Testis (tissue), 3 donors: ENCODE measurements around the gene RIN1. TPM values are rescaled to one million over a fixed set of nuclear protein-coding genes. Genes with fewer than 3 reads are reported as not detected.
"Not testable (repeated sequence)": the region's sequence is repeated elsewhere in the genome, so short reads cannot be mapped to it uniquely, and the experiment has no call there.

Source experiments
- DNase-seq: peaks from one replicate; pipeline ENCODE4 v3.0.0-alpha.2; 2019
- H3K27ac ChIP-seq, 2 donors: fragments of 200-600 bp; sonication (generic); one replicate each; pipeline ENCODE4 v1.5.1; 2019
- H3K27me3 ChIP-seq: fragments of 200-600 bp; sonication (generic); one replicate; pipeline ENCODE4 v1.5.1; 2019
- H3K36me3 ChIP-seq: fragments of 200-600 bp; sonication (generic); one replicate; pipeline ENCODE4 v1.5.1; 2017; ENCODE audit warnings: low read depth; ENCODE audit errors: missing control alignments
- H3K4me1 ChIP-seq: fragments of 200-600 bp; sonication (generic); one replicate; pipeline ENCODE4 v1.5.1; 2019
- H3K4me3 ChIP-seq, 2 donors: fragments of 200-600 bp; sonication (generic); one replicate each; pipeline ENCODE4 v1.5.1; 2017 to 2019
- H3K9me3 ChIP-seq: fragments of 200-600 bp; sonication (generic); one replicate; pipeline ENCODE4 v1.5.1; 2017
- CTCF ChIP-seq, 3 experiments: fragments of 450-650 bp in 2 of 3; fragments of 200-600 bp in 1 of 3; sonication (generic) in 1 of 3; IDR thresholded peaks; one replicate each; pipeline ENCODE4 v1.5.1; 2016 to 2019; ENCODE audit warnings: antibody characterized with exemption in 3 of 3, mild to moderate bottlenecking in 2 of 3, moderate library complexity in 1 of 3
- POLR2A ChIP-seq: fragments of 450-650 bp; IDR thresholded peaks from one replicate; pipeline ENCODE4 v1.6.1; 2017; ENCODE audit warnings: antibody characterized with exemption, mild to moderate bottlenecking, moderate library complexity
- WGBS, 2 donors: methylation state at CpG; one replicate each; pipeline ENCODE4 v1.1.5; 2018; 5-methylcytosine and 5-hydroxymethylcytosine counted together
- intact Hi-C: fragments of 100-400 bp; cut with DNase I; formaldehyde crosslinking; loops from one replicate; pipeline ENCODE4 v1.15.1; 2023; ENCODE audit warnings: low total_unique reads
- polyA plus RNA-seq: library from polyadenylated mRNA; stranded (reverse); fragments of 350-450 nt; fragmentation: Illumina TruSeq; extraction: RNeasy Lipid Tissue Mini Kit (QIAGEN cat#74804); gene quantifications from one replicate; pipeline ENCODE4 v1.2.3, GENCODE V29; 2014; ENCODE audit warnings: low read depth, low replicate concordance; ENCODE audit not compliant: insufficient read depth
- total RNA-seq, 2 donors: library from RNA; depleted of rRNA; stranded (reverse); fragments of >200 nt; gene quantifications; one replicate each; pipeline ENCODE4 v1.2.3, GENCODE V29; 2016

The RIN1 gene
- total and polyA plus RNA-seq, 3 donors from 2014 or later, result 4.7 to 8.5 (median 8.2) TPM

GRCh38 chr11:66322732-66323427, 13.4 kb downstream of the RIN1 start:
- Histone ChIP-seq H3K9me3 (no peaks in the 10 kb centered on the region), H3K4me1 (peaks cover 19% of the 10 kb centered on the region), H3K27ac (no peak overlapping the region), H3K36me3 (no peaks in the 10 kb centered on the region), H3K27me3 (no peaks in the 10 kb centered on the region), H3K4me3 (no peak overlapping the region)
- no peak for DNase-seq
- intact Hi-C loops, result no loop called here
- 64 to 66% methylated on average over 11 of the region's 11 CpGs for WGBS, 2 donors
- TF ChIP-seq CTCF (IDR thresholded peaks at IDR 0.05) (no peak), POLR2A (no peak)

DNA sequence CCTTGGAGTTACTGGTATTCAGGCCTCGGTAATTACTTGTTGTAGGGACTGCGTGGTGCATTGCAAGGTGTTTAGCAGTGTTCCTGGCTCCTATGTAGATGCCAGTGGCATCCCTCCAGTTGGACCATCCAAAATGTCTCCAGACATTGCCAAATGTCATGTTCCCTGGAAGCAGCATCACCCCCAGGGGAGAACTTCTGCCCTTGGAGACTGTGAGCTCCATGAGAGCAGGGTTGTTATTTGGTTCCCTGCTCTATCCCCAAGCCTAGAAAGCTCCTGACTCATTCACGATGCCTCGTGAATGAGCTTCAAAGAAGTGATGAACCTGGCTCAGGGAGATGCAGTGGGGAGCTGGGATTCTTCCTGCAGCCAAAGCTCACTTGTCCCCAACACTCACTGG, 14.6 kb downstream of the RIN1 start:
- Histone ChIP-seq H3K36me3 (no peaks in the 10 kb centered on the region), H3K4me3 (no peak overlapping the region), H3K4me1 (peaks cover 19% of the 10 kb centered on the region), H3K27me3 (no peaks in the 10 kb centered on the region), H3K9me3 (no peaks in the 10 kb centered on the region), H3K27ac (no peak overlapping the region)
- intact Hi-C loops, result no loop called here
- no peak for DNase-seq
- no peak for TF ChIP-seq POLR2A
- no peak for TF ChIP-seq CTCF (IDR thresholded peaks at IDR 0.05)
- WGBS, 2 donors, result 70 to 88% methylated on average over 2 to 4 of the region's 4 CpGs

DNA sequence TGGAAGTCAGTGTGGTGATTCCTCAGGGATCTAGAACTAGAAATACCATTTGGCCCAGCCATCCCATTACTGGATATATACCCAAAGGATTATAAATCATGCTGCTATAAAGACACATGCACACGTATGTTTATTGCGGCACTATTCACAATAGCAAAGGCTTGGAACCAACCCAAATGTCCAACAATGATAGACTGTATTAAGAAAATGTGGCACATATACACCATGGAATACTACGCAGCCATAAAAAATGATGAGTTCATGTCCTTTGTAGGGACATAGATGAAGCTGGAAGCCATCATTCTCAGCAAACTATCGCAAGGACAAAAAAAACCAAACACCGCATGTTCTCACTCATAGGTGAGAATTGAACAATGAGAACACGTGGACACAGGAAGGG, 15.5 kb downstream of the RIN1 start:
- H3K4me3 ChIP-seq, H3K9me3 ChIP-seq, H3K36me3 ChIP-seq, H3K27ac ChIP-seq, intact Hi-C loops, H3K27me3 ChIP-seq, DNase-seq: not testable (repeated sequence)
- H3K4me1 ChIP-seq, result peaks cover 13% of the 10 kb centered on the region
- WGBS, 2 donors, result 92 to 97% methylated on average over 6 of the region's 6 CpGs

- 94 to 96% methylated on average over 2 of the region's 2 CpGs for WGBS, 2 donors
- H3K4me1 ChIP-seq, result peaks cover 13% of the 10 kb centered on the region
- H3K27ac ChIP-seq, H3K4me3 ChIP-seq, intact Hi-C loops, H3K9me3 ChIP-seq, DNase-seq, H3K36me3 ChIP-seq, H3K27me3 ChIP-seq: not testable (repeated sequence)
Measured at GRCh38 chr11:66320289-66320688, 15.9 kb downstream of the RIN1 start.

GRCh38 chr11:66318600-66318970, 17.6 kb downstream of the RIN1 start:
- no peak overlapping the region for H3K4me3 ChIP-seq
- no peaks in the 10 kb centered on the region for H3K27me3 ChIP-seq
- no peak overlapping the region for H3K27ac ChIP-seq
- no peak for TF ChIP-seq CTCF (IDR thresholded peaks at IDR 0.05)
- no peak for TF ChIP-seq POLR2A
- 72 to 97% methylated on average over 2 to 3 of the region's 3 CpGs for WGBS, 2 donors
- intact Hi-C loops, result no loop called here
- H3K36me3 ChIP-seq, result no peaks in the 10 kb centered on the region
- H3K4me1 ChIP-seq, result peaks cover 21% of the 10 kb centered on the region
- no peaks in the 10 kb centered on the region for H3K9me3 ChIP-seq
- DNase-seq, result no peak
